A549 (cell line): ENCODE results near the gene PUM2.
"Not testable (repeated sequence)": the region's sequence is repeated elsewhere in the genome, so short reads cannot be mapped to it uniquely, and the experiment has no call there.

Source experiments
- HOXB13 ChIP-seq: fragments of 250-450 bp; sonication (Bioruptor Pico); IDR thresholded peaks from 2 replicates; pipeline ENCODE4 v1.5.0; 2020; ENCODE audit warnings: low read depth, mild to moderate bottlenecking, moderate library complexity
- RAD21 ChIP-seq, 2 experiments: fragments of >200 bp in 1 of 2; sonication (Bioruptor Twin) in 1 of 2; formaldehyde crosslinking in 1 of 2; IDR thresholded peaks in 1 of 2; conservative IDR thresholded peaks in 1 of 2; 2 replicates in 1 of 2; 3 replicates in 1 of 2; pipeline ENCODE4 v1.6.1; 2012 to 2018; ENCODE audit warnings: inconsistent platforms in 1 of 2
- RCOR1 ChIP-seq: fragments of 150-350 bp; IDR thresholded peaks from 2 replicates; pipeline ENCODE4 v1.6.1; 2014; ENCODE audit warnings: antibody characterized with exemption, low read length, low read depth
- REST ChIP-seq: fragments of 200-600 bp; sonication (generic); IDR thresholded peaks from 2 replicates; pipeline ENCODE4 v1.6.1; 2016; ENCODE audit warnings: antibody characterized with exemption, mild to moderate bottlenecking, moderate library complexity

GRCh38 chr2:20374982-20375381 is 24.3 kb upstream of the PUM2 start:
- not testable (repeated sequence) for TF ChIP-seq REST; RCOR1; HOXB13 (CRISPR knock-in tag); RAD21 (conservative IDR thresholded peaks at IDR 0.05 in 1 of 2, IDR thresholded peaks at IDR 0.05 in 1 of 2)
